B cell (primary cell): ENCODE data around the gene SCNN1B. TPM values are rescaled to one million over a fixed set of nuclear protein-coding genes. Genes with fewer than 3 reads are reported as not detected.

Source experiments
- ATAC-seq: fragments of 200-7000 bp; cut with Tn5 transposase; one replicate; pipeline ENCODE4 v1.10.0; 2021; ENCODE audit warnings: low read depth, mild to moderate bottlenecking, moderate number of reproducible peaks, moderate library complexity
- CTCF ChIA-PET: fragments of 350-600 bp; sonication (Branson Sonifier 250); formaldehyde crosslinking; loops from one replicate; lab custom pipeline; 2021; ENCODE audit warnings: antibody characterized with exemption, inconsistent platforms; lab: Charles Lee
- POLR2A ChIA-PET: fragments of 350-600 bp; sonication (Branson Sonifier 250); formaldehyde crosslinking; loops from one replicate; lab custom pipeline; 2021; ENCODE audit warnings: antibody characterized with exemption; lab: Charles Lee
- DNase-seq: peaks from one replicate; pipeline ENCODE4 v3.0.0; 2013
- H2AFZ ChIP-seq: 2 replicates; pipeline ENCODE4 v1.6.1; 2012; ENCODE audit warnings: mild to moderate bottlenecking, low read depth, low read length; ENCODE audit not compliant: insufficient read depth, poor library complexity, severe bottlenecking
- H3K27ac ChIP-seq, 2 donors: 1 replicate in 1 of 2; 2 replicates in 1 of 2; pipeline ENCODE4 v1.5.1; 2012 to 2013; ENCODE audit warnings: low read length in 2 of 2, mild to moderate bottlenecking in 2 of 2, moderate library complexity in 1 of 2
- H3K27me3 ChIP-seq, 4 experiments: fragments of 200-600 bp in 1 of 4; sonication (generic) in 1 of 4; replicated peaks in 1 of 4; 1 replicate in 2 of 4; 2 replicates in 2 of 4; pipeline versions ENCODE4 v1.6.1 to v1.7.0; 2013 to 2016; ENCODE audit warnings: low read length in 3 of 4, mild to moderate bottlenecking in 2 of 4, mixed read lengths in 1 of 4, moderate library complexity in 1 of 4; ENCODE audit not compliant: insufficient read depth in 4 of 4, control insufficient read depth in 3 of 4; ENCODE audit errors: control extremely low read depth in 1 of 4
- H3K36me3 ChIP-seq, 2 experiments: replicated peaks in 1 of 2; 1 replicate in 1 of 2; 2 replicates in 1 of 2; pipeline versions ENCODE4 v1.6.1 to v1.7.1; 2013; ENCODE audit warnings: low read length in 1 of 2; ENCODE audit not compliant: insufficient read depth in 2 of 2, control insufficient read depth in 1 of 2; ENCODE audit errors: control extremely low read depth in 1 of 2, extremely low read depth in 1 of 2
- H3K4me1 ChIP-seq, 2 donors: fragments of 200-600 bp in 1 of 2; sonication (generic) in 1 of 2; 1 replicate in 1 of 2; 2 replicates in 1 of 2; pipeline versions ENCODE4 v1.5.1 to v1.6.1; 2013 to 2017; ENCODE audit warnings: low read length in 2 of 2; ENCODE audit not compliant: control insufficient read depth in 2 of 2, insufficient read depth in 2 of 2
- H3K4me2 ChIP-seq: replicated peaks from 2 replicates; pipeline ENCODE3; 2012; ENCODE audit warnings: mild to moderate bottlenecking, low read depth, low read length; ENCODE audit not compliant: poor library complexity, severe bottlenecking
- H3K4me3 ChIP-seq, 5 experiments: fragments of 200-600 bp in 1 of 5; sonication (generic) in 1 of 5; 1 replicate in 3 of 5; 2 replicates in 2 of 5; pipeline versions ENCODE4 v1.5.1 to v1.7.0; 2011 to 2016; ENCODE audit warnings: low read length in 4 of 5, mild to moderate bottlenecking in 4 of 5, low read depth in 2 of 5, control low read depth in 1 of 5, moderate library complexity in 1 of 5; ENCODE audit not compliant: insufficient read depth in 1 of 5; ENCODE audit errors: control extremely low read depth in 1 of 5, extremely low read depth in 1 of 5
- H3K79me2 ChIP-seq: fragments of 200-600 bp; sonication (generic); one replicate; pipeline ENCODE4 v1.6.0; 2016; ENCODE audit warnings: low read length; ENCODE audit not compliant: control insufficient read depth, insufficient read depth
- H3K9ac ChIP-seq: fragments of 200-600 bp; sonication (generic); 2 replicates; pipeline ENCODE4 v1.6.1; 2017; ENCODE audit warnings: mild to moderate bottlenecking, low read length, moderate library complexity
- H3K9me3 ChIP-seq, 3 donors: one replicate each; pipeline versions ENCODE4 v1.6.1 to v1.7.1; 2013; ENCODE audit warnings: low read length in 2 of 3; ENCODE audit not compliant: control insufficient read depth in 2 of 3, insufficient read depth in 1 of 3; ENCODE audit errors: control extremely low read depth in 1 of 3
- H4K20me1 ChIP-seq: 2 replicates; pipeline ENCODE4 v1.6.0; 2012; ENCODE audit warnings: mild to moderate bottlenecking, low read length; ENCODE audit not compliant: insufficient read depth, control insufficient read depth, poor library complexity, severe bottlenecking
- H3K27ac Mint-ChIP-seq: one replicate; pipeline ENCODE4 v1.8.0; 2021; ENCODE audit warnings: mixed read lengths
- H3K27me3 Mint-ChIP-seq: one replicate; pipeline ENCODE4 v1.8.0; 2021; ENCODE audit warnings: mixed read lengths
- H3K4me1 Mint-ChIP-seq: one replicate; pipeline ENCODE4 v1.8.0; 2021; ENCODE audit warnings: mixed read lengths
- H3K4me3 Mint-ChIP-seq: one replicate; pipeline ENCODE4 v1.8.0; 2021; ENCODE audit warnings: mixed read lengths
- H3K9me3 Mint-ChIP-seq: one replicate; pipeline ENCODE4 v1.8.0; 2022; ENCODE audit warnings: mixed read lengths; ENCODE audit not compliant: insufficient read depth
- EZH2 ChIP-seq: IDR thresholded peaks from 2 replicates; pipeline ENCODE4 v1.6.1; 2012; ENCODE audit warnings: borderline replicate concordance, low read depth, mild to moderate bottlenecking, moderate library complexity, low read length; ENCODE audit not compliant: insufficient read depth, poor library complexity, severe bottlenecking
- WGBS: methylation state at CpG from one replicate; pipeline ENCODE4 v1.1.5; 2013; ENCODE audit warnings: missing lambda C conversion rate; ENCODE audit not compliant: insufficient coverage; 5-methylcytosine and 5-hydroxymethylcytosine counted together
- intact Hi-C: fragments of 100-400 bp; cut with micrococcal nuclease; formaldehyde crosslinking; loops from one replicate; pipeline ENCODE4 v1.10.0; 2022
- polyA plus RNA-seq: library from polyadenylated mRNA; depleted of rRNA; stranded (reverse); fragments of >200 nt; gene quantifications from 2 replicates; pipeline ENCODE4 v1.2.3, GENCODE V29; 2012
- total RNA-seq, 2 donors: library from RNA; stranded (reverse); fragments of 120-200 nt in 1 of 2; gene quantifications; 1 replicate in 1 of 2; 2 replicates in 1 of 2; pipeline versions ENCODE4 v1.2.3 to v1.2.4, GENCODE V29; 2013 to 2022
- TF ChIP-seq, protein P1 (sequence below): fragments of 200-600 bp; IDR thresholded peaks from one replicate; pipeline ENCODE4 v1.8.0; 2022; ENCODE audit warnings: antibody characterized with exemption, mild to moderate bottlenecking

SCNN1B gene
- total and polyA plus RNA-seq, 2 donors (not counting 1 experiment from before 2014, with no cell fraction given), result 0.30 TPM; not detected in 1

DNA sequence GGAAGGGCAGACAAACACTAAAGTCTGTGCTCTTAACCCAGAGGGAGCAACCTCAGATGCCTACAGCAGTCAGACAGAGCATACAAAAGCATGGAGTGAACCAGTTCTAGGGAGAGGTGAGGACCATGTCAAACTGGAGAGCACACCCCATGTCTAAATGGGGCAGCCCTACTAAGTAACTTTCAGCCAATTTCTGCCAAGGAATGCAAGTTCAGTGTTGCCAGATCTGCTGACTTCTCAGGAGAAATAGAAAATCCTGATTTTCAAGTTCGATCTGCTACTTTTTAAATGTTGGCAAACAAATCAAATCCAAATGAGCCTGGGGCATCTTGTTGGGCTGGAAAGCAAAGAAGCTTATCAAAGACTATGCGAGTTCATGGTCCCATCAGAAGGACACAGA lies 17.5 kb upstream of the SCNN1B start:
- no peak overlapping the region for H2AFZ ChIP-seq
- H3K4me3 ChIP-seq, result no peak overlapping the region
- H3K9me3 ChIP-seq, result peaks cover 0 to 10% (median 0%) of the 10 kb centered on the region in 3 donors
- H3K9ac ChIP-seq, result no peak overlapping the region
- Mint-ChIP-seq H3K27ac (no peak overlapping the region), H3K9me3 (no peaks in the 10 kb centered on the region), H3K27me3 (peaks cover 16% of the 10 kb centered on the region), H3K4me3 (no peak overlapping the region), H3K4me1 (no peaks in the 10 kb centered on the region)
- no peak overlapping the region for H3K27ac ChIP-seq
- H3K36me3 ChIP-seq, result no peaks in the 10 kb centered on the region
- POLR2A ChIA-PET, result interaction anchor here (0.6 kb wide), 1 partner anchor 17 kb away, joined by 3 read pairs; no protein-coding TSS in a partner anchor
- H3K4me2 ChIP-seq, result no peak overlapping the region
- H3K79me2 ChIP-seq, result no peaks in the 10 kb centered on the region
- DNase-seq (no peak), ATAC-seq (no peak)
- no peaks in the 10 kb centered on the region for H3K27me3 ChIP-seq
- no peaks in the 10 kb centered on the region for H3K4me1 ChIP-seq
- 88% methylated on average over 1 of the region's 2 CpGs for WGBS
- TF ChIP-seq, protein P1, sequence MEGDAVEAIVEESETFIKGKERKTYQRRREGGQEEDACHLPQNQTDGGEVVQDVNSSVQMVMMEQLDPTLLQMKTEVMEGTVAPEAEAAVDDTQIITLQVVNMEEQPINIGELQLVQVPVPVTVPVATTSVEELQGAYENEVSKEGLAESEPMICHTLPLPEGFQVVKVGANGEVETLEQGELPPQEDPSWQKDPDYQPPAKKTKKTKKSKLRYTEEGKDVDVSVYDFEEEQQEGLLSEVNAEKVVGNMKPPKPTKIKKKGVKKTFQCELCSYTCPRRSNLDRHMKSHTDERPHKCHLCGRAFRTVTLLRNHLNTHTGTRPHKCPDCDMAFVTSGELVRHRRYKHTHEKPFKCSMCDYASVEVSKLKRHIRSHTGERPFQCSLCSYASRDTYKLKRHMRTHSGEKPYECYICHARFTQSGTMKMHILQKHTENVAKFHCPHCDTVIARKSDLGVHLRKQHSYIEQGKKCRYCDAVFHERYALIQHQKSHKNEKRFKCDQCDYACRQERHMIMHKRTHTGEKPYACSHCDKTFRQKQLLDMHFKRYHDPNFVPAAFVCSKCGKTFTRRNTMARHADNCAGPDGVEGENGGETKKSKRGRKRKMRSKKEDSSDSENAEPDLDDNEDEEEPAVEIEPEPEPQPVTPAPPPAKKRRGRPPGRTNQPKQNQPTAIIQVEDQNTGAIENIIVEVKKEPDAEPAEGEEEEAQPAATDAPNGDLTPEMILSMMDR, result no peak
- TF ChIP-seq EZH2, result no peak
- CTCF ChIA-PET, result no interaction called here
- intact Hi-C loops, result no loop called here
- no peaks in the 10 kb centered on the region for H4K20me1 ChIP-seq

DNA sequence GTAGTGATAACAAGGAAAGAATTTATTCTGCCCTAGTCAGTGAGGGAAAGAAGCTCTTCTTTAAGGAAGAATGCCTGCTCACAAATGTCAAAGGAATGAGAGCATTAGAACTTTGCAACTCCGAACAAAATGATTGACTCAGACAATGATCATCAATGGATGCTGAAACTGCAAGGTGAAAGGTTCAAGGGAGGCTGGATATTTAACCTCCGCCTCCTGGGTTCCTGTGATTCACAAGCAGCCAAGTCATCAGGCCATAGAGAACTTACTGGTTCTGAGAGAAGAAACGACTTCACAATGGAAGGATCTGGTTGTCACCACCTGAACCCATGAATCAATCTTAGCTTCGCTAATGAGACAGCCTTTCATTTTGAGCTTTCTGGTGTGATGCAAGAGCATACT lies 16.0 kb upstream of the SCNN1B start:
- Mint-ChIP-seq H3K9me3 (no peaks in the 10 kb centered on the region), H3K4me3 (no peak overlapping the region), H3K27me3 (peaks cover 8% of the 10 kb centered on the region), H3K27ac (no peak overlapping the region), H3K4me1 (no peaks in the 10 kb centered on the region)
- Histone ChIP-seq H3K27me3 (no peaks in the 10 kb centered on the region), H3K9me3 (peaks cover 0 to 10% (median 0%) of the 10 kb centered on the region in 3 donors), H4K20me1 (no peaks in the 10 kb centered on the region), H3K9ac (no peak overlapping the region), H2AFZ (no peak overlapping the region), H3K4me1 (no peaks in the 10 kb centered on the region), H3K27ac (no peak overlapping the region), H3K4me3 (no peak overlapping the region), H3K79me2 (no peaks in the 10 kb centered on the region), H3K4me2 (no peak overlapping the region), H3K36me3 (no peaks in the 10 kb centered on the region)
- DNase-seq, result no peak
- no peak for ATAC-seq
- POLR2A ChIA-PET, result no interaction called here
- CTCF ChIA-PET, result no interaction called here
- TF ChIP-seq EZH2, result no peak
- TF ChIP-seq, protein P1, result no peak
- WGBS, result 78% methylated on average over 4 of the region's 4 CpGs
- intact Hi-C loops, result no loop called here
